ENCODE results near the gene SLC38A1.

GRCh38 chr12:46183112-46183511 lies 85.7 kb downstream of the SLC38A1 start:
- TF ChIP-seq GATA2 (IDR thresholded peaks at IDR 0.05; ENCODE audit: low read depth, low read length) (no peak), GATA3 (IDR thresholded peaks at IDR 0.05; ENCODE audit: low read depth, low read length) (no peak)
